ELR (cell line): Measurements from ENCODE around the gene CD247.
"Not testable (repeated sequence)": the region's sequence is repeated elsewhere in the genome, so short reads cannot be mapped to it uniquely, and the experiment has no call there.

Experiments
- DNase-seq: peaks from one replicate; pipeline ENCODE4 v3.0.0-alpha.2; 2015; ENCODE audit warnings: low read depth

The CD247 gene

GRCh38 chr1:167518331-167518700 lies at the start of gene CD247:
Gene CD247, minus strand, starts transcription at chr1:167518529. Its CDS starts 64 bp downstream, at chr1:167518465.
- no peak for DNase-seq

GRCh38 chr1:167567663-167568062 lies 49.3 kb upstream of the CD247 start:
- no peak for DNase-seq

- DNase-seq: no peak
Measured at GRCh38 chr1:167566766-167567165, 48.4 kb upstream of the CD247 start.

- DNase-seq: no peak
Measured at GRCh38 chr1:167565922-167566321, 47.6 kb upstream of the CD247 start.

- DNase-seq: peak; percentile 17
Measured at GRCh38 chr1:167564612-167565270, 46.4 kb upstream of the CD247 start.

- DNase-seq: peak; percentile 19
Measured at GRCh38 chr1:167563579-167564246, 45.4 kb upstream of the CD247 start.

- DNase-seq: peak; percentile 47
Measured at GRCh38 chr1:167562702-167563101, 44.4 kb upstream of the CD247 start.

- DNase-seq: no peak
Measured at GRCh38 chr1:167561753-167562152, 43.4 kb upstream of the CD247 start.

GRCh38 chr1:167555971-167556714 lies 37.8 kb upstream of the CD247 start:
- DNase-seq: peak; percentile 75

- not testable (repeated sequence) for DNase-seq
Measured at GRCh38 chr1:167555072-167555471, 36.7 kb upstream of the CD247 start.

- no peak for DNase-seq
Measured at GRCh38 chr1:167554028-167554779, 35.9 kb upstream of the CD247 start.

GRCh38 chr1:167553136-167554027 lies 35.1 kb upstream of the CD247 start, which contains the start of gene CREG1:
Gene CREG1, minus strand, starts transcription at chr1:167553762.
- DNase-seq: peak; percentile 93

- no peak for DNase-seq
Measured at GRCh38 chr1:167551362-167551761, 33.0 kb upstream of the CD247 start.

- no peak for DNase-seq
Measured at GRCh38 chr1:167548059-167548932, 30.0 kb upstream of the CD247 start.

GRCh38 chr1:167546935-167547334 lies 28.6 kb upstream of the CD247 start:
- no peak for DNase-seq

- no peak for DNase-seq
Measured at GRCh38 chr1:167545349-167545748, 27.0 kb upstream of the CD247 start.

- DNase-seq: no peak
Measured at GRCh38 chr1:167544447-167545093, 26.2 kb upstream of the CD247 start.

- DNase-seq: no peak
Measured at GRCh38 chr1:167543199-167543990, 25.1 kb upstream of the CD247 start.
